Measurements from ENCODE around the gene RXFP1. TPM values are rescaled to one million over a fixed set of nuclear protein-coding genes. Genes with fewer than 3 reads are reported as not detected.

Gene RXFP1
- total RNA-seq, 1 donor from 2014 or later, result not detected

DNA sequence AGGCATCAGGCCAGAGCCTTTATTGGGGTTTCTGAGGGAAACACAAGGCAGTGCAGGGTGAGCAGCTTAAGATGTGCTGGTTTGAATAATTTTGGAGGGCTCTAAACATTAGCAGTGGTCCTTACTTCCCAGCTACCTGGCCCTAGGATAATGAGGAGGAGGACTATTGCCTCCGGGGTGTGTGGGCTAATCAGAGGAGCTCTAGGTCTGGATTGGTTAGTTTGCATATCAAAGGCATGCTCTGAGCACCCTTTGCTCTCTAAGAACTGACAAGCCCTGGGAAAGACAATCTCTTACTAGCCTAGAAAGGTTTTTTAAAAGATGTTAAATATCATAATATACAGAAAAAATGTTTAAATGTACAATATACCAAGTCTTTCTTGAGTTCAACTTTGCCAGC lies 58.4 kb downstream of the RXFP1 start:
- DNase-seq (ENCODE audit: low spot score), result no peak
- Mint-ChIP-seq H3K27me3 (ENCODE audit: unreplicated experiment) (peaks cover 4% of the 10 kb centered on the region), H3K36me3 (ENCODE audit: low read depth, unreplicated experiment) (no peaks in the 10 kb centered on the region), H3K27ac (ENCODE audit: unreplicated experiment) (no peak overlapping the region), H3K9me3 (ENCODE audit: unreplicated experiment) (no peaks in the 10 kb centered on the region), H3K4me1 (ENCODE audit: unreplicated experiment) (no peaks in the 10 kb centered on the region), H3K4me3 (ENCODE audit: unreplicated experiment) (no peak overlapping the region)
- TF ChIP-seq, protein P1, sequence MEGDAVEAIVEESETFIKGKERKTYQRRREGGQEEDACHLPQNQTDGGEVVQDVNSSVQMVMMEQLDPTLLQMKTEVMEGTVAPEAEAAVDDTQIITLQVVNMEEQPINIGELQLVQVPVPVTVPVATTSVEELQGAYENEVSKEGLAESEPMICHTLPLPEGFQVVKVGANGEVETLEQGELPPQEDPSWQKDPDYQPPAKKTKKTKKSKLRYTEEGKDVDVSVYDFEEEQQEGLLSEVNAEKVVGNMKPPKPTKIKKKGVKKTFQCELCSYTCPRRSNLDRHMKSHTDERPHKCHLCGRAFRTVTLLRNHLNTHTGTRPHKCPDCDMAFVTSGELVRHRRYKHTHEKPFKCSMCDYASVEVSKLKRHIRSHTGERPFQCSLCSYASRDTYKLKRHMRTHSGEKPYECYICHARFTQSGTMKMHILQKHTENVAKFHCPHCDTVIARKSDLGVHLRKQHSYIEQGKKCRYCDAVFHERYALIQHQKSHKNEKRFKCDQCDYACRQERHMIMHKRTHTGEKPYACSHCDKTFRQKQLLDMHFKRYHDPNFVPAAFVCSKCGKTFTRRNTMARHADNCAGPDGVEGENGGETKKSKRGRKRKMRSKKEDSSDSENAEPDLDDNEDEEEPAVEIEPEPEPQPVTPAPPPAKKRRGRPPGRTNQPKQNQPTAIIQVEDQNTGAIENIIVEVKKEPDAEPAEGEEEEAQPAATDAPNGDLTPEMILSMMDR (IDR thresholded peaks at IDR 0.05; ENCODE audit: unreplicated experiment), result no peak

DNA sequence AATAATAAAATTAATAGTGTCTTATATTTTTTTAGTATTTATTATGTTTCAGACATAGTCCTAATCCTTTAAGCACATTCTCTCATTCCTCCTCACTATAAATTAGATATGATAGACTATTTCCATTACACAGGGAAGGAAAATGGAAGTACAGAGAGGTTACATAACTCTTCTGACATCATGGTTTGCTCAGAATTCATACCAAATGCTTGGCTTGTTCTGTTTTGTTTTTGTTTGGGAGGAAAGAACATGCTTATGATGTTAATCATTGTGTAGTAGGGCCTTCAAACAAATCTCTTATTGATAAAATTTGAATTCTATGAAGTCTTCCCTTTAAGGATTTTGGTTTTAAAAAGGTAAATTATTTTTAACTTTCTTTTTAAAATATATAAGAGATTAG lies 59.5 kb downstream of the RXFP1 start:
- Mint-ChIP-seq H3K27ac (ENCODE audit: unreplicated experiment) (no peak overlapping the region), H3K27me3 (ENCODE audit: unreplicated experiment) (peaks cover 4% of the 10 kb centered on the region), H3K4me1 (ENCODE audit: unreplicated experiment) (no peaks in the 10 kb centered on the region), H3K4me3 (ENCODE audit: unreplicated experiment) (no peak overlapping the region), H3K36me3 (ENCODE audit: low read depth, unreplicated experiment) (no peaks in the 10 kb centered on the region), H3K9me3 (ENCODE audit: unreplicated experiment) (no peaks in the 10 kb centered on the region)
- DNase-seq (ENCODE audit: low spot score), result no peak
- TF ChIP-seq, protein P1 (IDR thresholded peaks at IDR 0.05; ENCODE audit: unreplicated experiment), result no peak

- H3K36me3 Mint-ChIP-seq (ENCODE audit: low read depth, unreplicated experiment), result no peaks in the 10 kb centered on the region
- TF ChIP-seq, protein P1 (IDR thresholded peaks at IDR 0.05; ENCODE audit: unreplicated experiment), result no peak
- no peaks in the 10 kb centered on the region for H3K4me1 Mint-ChIP-seq (ENCODE audit: unreplicated experiment)
- H3K27me3 Mint-ChIP-seq (ENCODE audit: unreplicated experiment), result peaks cover 4% of the 10 kb centered on the region
- no peak overlapping the region for H3K27ac Mint-ChIP-seq (ENCODE audit: unreplicated experiment)
- DNase-seq (ENCODE audit: low spot score), result no peak
- H3K4me3 Mint-ChIP-seq (ENCODE audit: unreplicated experiment), result no peak overlapping the region
- no peaks in the 10 kb centered on the region for H3K9me3 Mint-ChIP-seq (ENCODE audit: unreplicated experiment)
Measured at GRCh38 chr4:158586881-158587280, 65.2 kb downstream of the RXFP1 start.

DNA sequence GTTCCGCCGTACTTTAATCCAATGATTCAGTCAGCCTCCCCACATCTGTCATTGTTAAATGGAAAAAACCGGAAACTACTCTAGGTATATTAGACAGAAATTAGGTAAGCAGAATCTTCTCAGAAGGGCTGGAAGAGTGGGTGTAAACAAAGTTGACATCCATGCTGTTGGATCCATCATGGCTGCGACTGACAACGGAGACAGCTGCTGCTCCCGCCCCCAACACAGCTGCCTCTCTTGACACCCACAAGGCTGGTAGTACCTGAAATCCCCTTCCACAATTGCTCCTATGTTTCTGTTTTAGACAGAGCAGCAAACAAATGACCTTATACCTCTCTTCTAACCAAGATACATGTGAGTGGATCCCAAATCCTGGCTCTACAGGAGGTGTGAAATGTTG lies 66.6 kb downstream of the RXFP1 start:
- no peaks in the 10 kb centered on the region for H3K9me3 Mint-ChIP-seq (ENCODE audit: unreplicated experiment)
- no peak for DNase-seq (ENCODE audit: low spot score)
- no peaks in the 10 kb centered on the region for H3K4me1 Mint-ChIP-seq (ENCODE audit: unreplicated experiment)
- TF ChIP-seq, protein P1 (IDR thresholded peaks at IDR 0.05; ENCODE audit: unreplicated experiment), result no peak
- H3K4me3 Mint-ChIP-seq (ENCODE audit: unreplicated experiment), result no peak overlapping the region
- no peaks in the 10 kb centered on the region for H3K36me3 Mint-ChIP-seq (ENCODE audit: low read depth, unreplicated experiment)
- H3K27me3 Mint-ChIP-seq (ENCODE audit: unreplicated experiment), result peaks cover 2% of the 10 kb centered on the region
- H3K27ac Mint-ChIP-seq (ENCODE audit: unreplicated experiment), result no peak overlapping the region

DNA sequence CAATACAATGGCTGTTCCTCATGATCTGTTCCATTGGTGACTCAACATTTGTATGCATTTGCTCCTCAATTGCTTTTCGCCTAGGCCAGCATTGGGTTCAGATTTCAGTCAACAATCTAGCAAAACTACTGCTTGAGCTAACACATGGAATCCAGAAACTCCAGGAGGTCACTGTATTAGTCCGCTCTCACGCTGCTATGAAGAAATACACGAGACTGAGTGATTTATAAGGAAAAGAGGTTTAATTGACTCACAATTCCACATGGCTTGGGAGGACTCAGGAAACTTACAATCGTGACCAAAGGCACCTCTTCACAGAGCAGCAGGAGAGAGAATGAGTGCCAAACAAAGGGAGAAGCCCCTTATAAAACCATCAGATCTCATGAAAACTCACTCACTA lies 67.1 kb downstream of the RXFP1 start:
- Mint-ChIP-seq H3K27me3 (ENCODE audit: unreplicated experiment) (peaks cover 2% of the 10 kb centered on the region), H3K4me3 (ENCODE audit: unreplicated experiment) (no peak overlapping the region), H3K27ac (ENCODE audit: unreplicated experiment) (no peak overlapping the region), H3K36me3 (ENCODE audit: low read depth, unreplicated experiment) (no peaks in the 10 kb centered on the region), H3K9me3 (ENCODE audit: unreplicated experiment) (no peaks in the 10 kb centered on the region), H3K4me1 (ENCODE audit: unreplicated experiment) (no peaks in the 10 kb centered on the region)
- TF ChIP-seq, protein P1 (IDR thresholded peaks at IDR 0.05; ENCODE audit: unreplicated experiment), result no peak
- DNase-seq (ENCODE audit: low spot score), result no peak
